GM12878 (cell line): ENCODE data around the gene GSE1.

Source experiments
- CTCF ChIP-seq, 3 experiments: IDR thresholded peaks in 2 of 3; conservative IDR thresholded peaks in 1 of 3; 2 replicates each; pipeline ENCODE4 v1.5.1; 2011; ENCODE audit warnings: low read depth in 3 of 3, low read length in 3 of 3, mild to moderate bottlenecking in 3 of 3, control low read depth in 2 of 3, moderate library complexity in 2 of 3, inconsistent platforms in 1 of 3, mixed read lengths in 1 of 3; ENCODE audit not compliant: control insufficient read depth in 2 of 3, insufficient read depth in 1 of 3; ENCODE audit errors: extremely low read depth in 1 of 3
- HDGF ChIP-seq: fragments of 450-650 bp; IDR thresholded peaks from 2 replicates; pipeline ENCODE4 v1.6.1; 2016; ENCODE audit warnings: antibody characterized with exemption
- POLR2AphosphoS5 ChIP-seq: IDR thresholded peaks from 2 replicates; pipeline ENCODE4 v1.6.1; 2011; ENCODE audit warnings: mild to moderate bottlenecking, low read length, inconsistent platforms
- RBBP5 ChIP-seq: fragments of 200-600 bp; sonication (generic); conservative IDR thresholded peaks from 2 replicates; pipeline ENCODE4 v1.6.1; 2016

- TF ChIP-seq POLR2AphosphoS5 = no peak
- no peak for TF ChIP-seq RBBP5
- TF ChIP-seq CTCF (IDR thresholded peaks at IDR 0.05 in 2 of 3, conservative IDR thresholded peaks at IDR 0.05 in 1 of 3; ENCODE audit: control insufficient read depth in 2 of 3, extremely low read depth in 1 of 3, insufficient read depth in 1 of 3, low read depth in 3 of 3, low read length in 3 of 3) = no peak
- TF ChIP-seq HDGF = no peak
These were observed 32.4 kb upstream of the GSE1 start for GRCh38 chr16:85580684-85581083.
